Measurements from ENCODE around the gene CRX.

DNA sequence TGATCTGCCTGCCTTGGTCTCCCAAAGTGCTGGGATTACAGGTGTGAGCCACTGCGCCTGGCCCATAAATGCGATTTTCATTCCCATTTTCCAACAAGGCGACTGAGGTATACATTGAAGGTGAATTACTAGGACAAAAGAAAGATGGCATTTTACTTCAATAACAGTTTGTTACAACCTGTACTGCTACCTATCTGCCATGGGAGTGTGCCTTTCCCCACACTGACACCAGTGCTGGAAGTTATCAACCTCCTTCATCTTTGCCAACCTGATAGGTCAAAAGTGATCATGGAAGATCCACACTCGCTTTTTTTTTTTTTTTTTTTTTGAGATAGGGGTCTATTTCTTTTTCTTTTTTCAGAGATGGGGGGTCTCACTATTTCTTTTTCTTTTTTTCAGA lies 11.0 kb downstream of the CRX start:
- TF ChIP-seq CTCF (conservative IDR thresholded peaks at IDR 0.05) (no peak), ZFX (IDR thresholded peaks at IDR 0.05) (no peak)

Data from C4-2B (cell line).